T-helper 1 cell treated with Interleukin-12 subunit alpha and Interleukin-12 subunit beta and Interleukin-4 antibody, amounts not matched to agents 30 ng/mL and 1 ng/mL, for 36 hours (primary cell): ENCODE data around the gene MOB4. TPM values are rescaled to one million over a fixed set of nuclear protein-coding genes. Genes with fewer than 3 reads are reported as not detected.
"Not testable (repeated sequence)": the region's sequence is repeated elsewhere in the genome, so short reads cannot be mapped to it uniquely, and the experiment has no call there.

ENCODE experiments used
- intact Hi-C: fragments of 100-400 bp; cut with micrococcal nuclease; formaldehyde crosslinking; loops from one replicate; pipeline ENCODE4 v1.15.1; 2024
- total RNA-seq: library from RNA; stranded (reverse); gene quantifications from 2 replicates; pipeline ENCODE4 v1.2.3, GENCODE V29; 2022

Gene MOB4
- total RNA-seq: 24.0 and 25.8 TPM in 2 replicates

DNA sequence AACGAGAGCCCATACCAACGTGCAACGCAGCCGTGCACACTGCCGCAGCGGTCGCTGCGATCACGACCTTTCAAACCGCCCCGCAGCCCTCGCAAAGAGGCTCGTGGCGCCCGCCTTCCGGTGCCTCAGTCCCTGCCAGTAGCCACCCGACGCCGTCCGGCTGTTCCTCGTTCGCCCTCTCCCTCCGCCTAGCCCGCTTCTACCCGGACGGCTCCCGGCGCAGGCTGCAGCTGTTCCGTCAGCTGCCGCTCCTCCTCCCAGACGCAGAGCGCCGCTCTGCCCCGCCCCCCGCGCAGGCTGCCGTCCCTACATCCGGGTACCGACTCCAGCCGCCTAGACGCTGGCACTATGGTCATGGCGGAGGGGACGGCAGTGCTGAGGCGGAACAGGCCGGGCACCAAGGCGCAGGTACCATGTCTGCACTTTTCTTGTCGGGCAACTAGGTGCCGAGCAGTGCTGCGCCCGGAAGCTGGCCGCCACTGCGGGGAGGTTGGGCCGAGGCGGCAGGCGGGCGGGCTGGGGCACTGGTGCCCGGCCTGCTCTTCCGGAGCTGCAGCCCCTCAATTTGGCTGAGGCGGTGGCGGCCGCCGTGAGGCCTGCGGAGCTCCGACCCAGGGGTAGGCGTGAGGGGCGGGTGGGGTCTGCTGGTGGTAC lies at the start of gene MOB4:
Gene MOB4, plus strand, starts transcription at position 328 of the 654 bp plus-strand sequence. Its CDS starts 21 bp downstream, at position 349.
- intact Hi-C loops: loop anchor here (1.0 to 5.0 kb wide), 10 partner anchors 16 to 1859 kb away; partner anchors contain the start of genes CCDC150, COQ10B, HSPE1 and MARS2

GRCh38 chr2:197472166-197472565 lies 43.7 kb upstream of the MOB4 start:
- intact Hi-C loops: no loop called here

DNA sequence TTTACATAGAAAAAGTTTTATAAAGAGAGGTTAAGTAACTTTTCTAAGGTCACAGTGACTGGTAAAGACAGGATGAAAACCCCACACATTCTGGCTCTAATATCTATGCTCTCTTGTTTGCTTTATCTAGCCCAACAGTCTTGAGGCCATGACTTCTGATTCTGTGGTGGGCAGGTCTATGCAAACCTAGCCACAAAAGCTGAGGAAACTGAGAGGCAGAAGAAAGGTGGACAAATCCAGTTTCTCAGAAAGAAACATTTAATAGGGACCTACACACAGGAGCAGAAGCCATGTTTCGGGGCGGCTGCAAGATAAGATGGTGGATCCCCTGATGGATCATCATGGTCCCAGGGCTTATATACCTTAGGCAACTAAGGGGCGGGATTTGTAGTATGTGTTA lies 38.1 kb upstream of the MOB4 start:
- intact Hi-C loops: no loop called here

DNA sequence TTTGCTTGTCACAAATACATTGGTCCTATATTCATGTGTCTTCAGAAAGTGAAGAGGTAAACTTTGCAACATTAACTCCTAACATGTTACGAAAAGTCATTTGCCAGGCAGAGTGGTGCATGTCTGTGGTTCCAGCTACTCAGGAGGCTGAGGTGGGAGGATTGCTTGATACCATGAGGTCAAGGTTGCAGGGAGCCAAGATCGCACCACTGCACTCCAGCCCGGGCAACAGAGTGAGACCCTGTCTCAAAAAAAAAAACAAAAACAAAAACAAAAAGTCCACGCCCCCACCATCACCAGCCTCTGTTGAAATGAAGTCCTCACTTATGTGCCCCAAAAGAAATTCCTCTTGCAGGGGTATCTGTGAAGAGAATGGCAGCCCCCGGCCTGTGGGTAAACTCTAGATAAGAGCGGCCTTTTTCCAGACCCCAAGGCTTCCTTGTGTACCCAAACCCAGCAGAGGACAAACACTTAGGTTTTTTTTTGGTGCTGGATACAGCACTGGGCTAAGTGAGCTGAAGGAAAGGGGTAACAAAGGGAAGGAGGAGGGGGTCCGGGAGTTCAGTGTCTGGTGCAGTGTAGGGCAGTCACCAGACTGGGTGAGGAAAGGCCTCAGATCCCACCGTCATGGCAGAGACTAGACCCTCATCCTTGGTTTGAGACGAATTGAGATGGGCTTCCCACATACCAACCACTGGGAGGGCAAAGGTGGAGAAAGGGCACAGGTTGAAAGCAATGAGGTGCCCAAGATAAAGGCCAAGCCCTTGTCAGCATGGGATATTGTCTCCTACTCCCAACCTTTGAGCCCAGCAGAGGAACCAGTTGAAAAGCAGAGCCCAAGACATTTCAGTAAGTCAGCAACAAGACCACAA lies 35.5 kb upstream of the MOB4 start:
- intact Hi-C loops: no loop called here

GRCh38 chr2:197484248-197484647 lies 31.6 kb upstream of the MOB4 start:
- intact Hi-C loops: not testable (repeated sequence)

DNA sequence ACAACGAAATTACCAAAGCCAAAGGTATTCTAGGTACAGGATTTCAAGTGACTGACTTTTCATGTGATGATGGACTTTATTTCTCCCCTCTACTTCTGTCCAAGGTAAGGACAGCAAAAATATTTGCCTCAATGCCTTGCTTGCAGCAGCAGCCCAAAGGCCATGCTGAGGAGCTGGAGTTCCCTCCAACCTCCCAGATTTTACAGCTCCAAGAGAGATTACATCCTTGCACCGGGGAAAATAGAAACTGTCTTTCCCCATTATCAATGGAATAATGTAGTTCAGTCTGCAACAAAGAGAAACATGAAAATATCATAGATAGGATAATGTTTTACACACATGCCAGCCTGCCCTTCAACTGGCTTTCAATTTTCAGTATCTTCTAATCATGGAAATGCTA lies 29.7 kb upstream of the MOB4 start:
- intact Hi-C loops: loop anchor here (5.0 kb wide), 1 partner anchor 89 kb away; no protein-coding TSS in a partner anchor

DNA sequence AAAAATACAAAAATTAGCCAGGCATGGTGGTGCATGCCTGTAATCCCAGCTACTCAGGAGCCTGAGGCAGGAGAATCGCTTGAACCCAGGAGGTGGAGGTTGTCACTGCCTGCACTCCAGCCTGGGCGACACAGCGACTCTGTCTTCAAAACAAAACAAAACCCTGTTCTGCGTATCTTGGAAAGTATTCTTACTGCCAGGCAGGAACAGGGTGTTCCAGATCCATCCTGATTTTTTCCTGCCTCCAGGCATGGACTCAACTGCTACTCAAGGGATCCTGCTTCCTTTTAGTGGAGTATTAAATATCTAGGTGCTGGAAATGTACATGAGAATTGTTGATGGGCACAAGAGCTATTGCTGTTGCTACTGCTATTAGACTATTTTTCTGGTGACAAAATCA lies 28.5 kb upstream of the MOB4 start:
- intact Hi-C loops: loop anchor here (5.0 kb wide), 1 partner anchor 90 kb away; no protein-coding TSS in a partner anchor

GRCh38 chr2:197495433-197496134 lies 20.3 kb upstream of the MOB4 start:
- intact Hi-C loops: loop anchor here (5.0 to 10.0 kb wide), 2 partner anchors 368 to 1341 kb away; no protein-coding TSS in a partner anchor

GRCh38 chr2:197496695-197497094 lies 19.2 kb upstream of the MOB4 start:
- intact Hi-C loops: loop anchor here (5.0 to 10.0 kb wide), 2 partner anchors 369 to 1342 kb away; no protein-coding TSS in a partner anchor

GRCh38 chr2:197497326-197497725 lies 18.5 kb upstream of the MOB4 start:
- intact Hi-C loops: loop anchor here (5.0 to 10.0 kb wide), 2 partner anchors 370 to 1343 kb away; no protein-coding TSS in a partner anchor

DNA sequence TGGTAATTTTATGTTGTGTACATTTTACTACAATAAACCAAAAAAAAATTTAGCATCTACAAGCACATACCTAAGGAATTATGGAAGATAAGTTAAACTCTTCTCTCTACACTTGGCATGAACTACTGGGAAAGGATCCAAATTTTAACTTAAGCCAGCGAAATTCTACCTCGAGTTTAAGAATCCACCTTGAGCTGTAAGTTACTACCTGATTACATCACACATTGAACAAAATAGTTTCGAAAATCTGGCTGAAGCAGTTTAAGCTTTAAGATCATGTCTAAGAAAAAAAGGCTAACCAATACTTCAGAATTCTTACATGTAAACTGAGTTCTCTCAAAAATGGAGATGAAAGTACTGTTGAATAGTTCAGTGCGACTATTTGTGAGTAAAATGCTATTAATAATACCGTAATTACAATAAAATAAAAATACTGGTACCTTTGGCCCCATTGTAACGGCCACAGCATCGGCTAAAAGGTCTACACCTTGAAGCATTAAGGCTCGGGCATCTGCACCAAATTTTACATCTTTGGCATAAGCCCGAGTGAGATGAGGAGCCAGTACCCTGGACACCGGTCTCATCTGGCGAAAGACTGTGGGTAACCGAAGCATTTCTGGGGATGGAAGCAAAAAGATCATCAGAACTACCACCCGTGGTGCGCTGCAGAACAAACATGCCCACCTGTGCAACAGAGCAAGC lies 17.5 kb upstream of the MOB4 start:
- intact Hi-C loops: loop anchor here (5.0 to 10.0 kb wide), 2 partner anchors 371 to 1344 kb away; no protein-coding TSS in a partner anchor

- intact Hi-C loops: loop anchor here (1.0 to 10.0 kb wide), 3 partner anchors 372 to 1344 kb away; partner anchors contain the start of gene PGAP1
Measured at GRCh38 chr2:197498937-197499593, 16.8 kb upstream of the MOB4 start.

- intact Hi-C loops: loop anchor here (1.0 to 10.0 kb wide), 12 partner anchors 15 to 1345 kb away; partner anchors contain the start of genes ANKRD44, CCDC150, COQ10B and MARS2
Measured at GRCh38 chr2:197499594-197500502, 16.0 kb upstream of the MOB4 start, which contains the start of the genes HSPD1 and HSPE1. Gene HSPD1, minus strand, starts transcription at chr2:197499840. Its CDS starts 992 bp downstream, at chr2:197498848. Gene HSPE1, plus strand, starts transcription at chr2:197500379. Its CDS starts 58 bp downstream, at chr2:197500437.

GRCh38 chr2:197500503-197501131 lies 15.2 kb upstream of the MOB4 start:
- intact Hi-C loops: loop anchor here (1.0 to 5.0 kb wide), 10 partner anchors 15 to 1237 kb away; partner anchors contain the start of genes ANKRD44, CCDC150, COQ10B and MARS2

GRCh38 chr2:197502201-197502600 lies 13.7 kb upstream of the MOB4 start:
- intact Hi-C loops: loop anchor here (5.0 kb wide), 1 partner anchor 385 kb away; no protein-coding TSS in a partner anchor

DNA sequence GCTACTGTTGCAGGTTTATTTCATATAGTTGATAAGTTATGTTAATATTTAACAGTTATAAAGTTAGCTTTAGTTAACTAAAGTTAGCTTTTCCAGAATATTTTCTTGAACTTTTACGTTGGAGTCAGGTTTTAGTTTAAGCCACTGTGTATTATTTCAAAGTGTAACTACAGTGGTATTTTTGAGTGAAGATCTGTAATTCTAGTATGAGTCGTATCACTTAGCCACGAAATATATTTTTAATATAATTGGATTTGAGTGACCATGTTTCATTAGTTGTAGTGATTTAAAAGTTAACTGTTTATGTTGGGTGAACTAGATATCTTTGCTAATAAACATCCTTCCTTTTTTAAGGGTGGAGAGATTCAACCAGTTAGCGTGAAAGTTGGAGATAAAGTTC lies 13.2 kb upstream of the MOB4 start:
- intact Hi-C loops: loop anchor here (5.0 kb wide), 1 partner anchor 385 kb away; no protein-coding TSS in a partner anchor

DNA sequence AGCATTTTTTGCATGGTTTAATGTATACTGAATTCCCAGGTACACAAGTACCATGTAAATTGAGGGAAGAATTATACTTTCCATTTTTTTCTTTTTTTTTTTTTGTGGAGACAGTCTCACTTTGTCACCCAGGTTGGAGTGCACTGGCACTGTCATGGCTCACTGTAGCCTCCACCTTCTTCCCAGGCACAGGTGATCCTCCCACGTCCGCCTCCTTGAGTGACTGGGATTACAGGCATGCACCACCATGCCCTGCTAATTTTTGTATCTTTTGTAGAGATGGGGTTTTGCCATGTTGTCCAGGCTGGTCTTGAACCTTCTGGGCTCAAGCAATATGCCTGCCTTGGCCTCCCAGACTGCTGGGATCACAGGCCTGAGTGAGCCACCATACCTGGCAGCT lies 11.9 kb upstream of the MOB4 start:
- intact Hi-C loops: loop anchor here (5.0 kb wide), 1 partner anchor 383 kb away; no protein-coding TSS in a partner anchor

- intact Hi-C loops: loop anchor here (5.0 kb wide), 1 partner anchor 383 kb away; no protein-coding TSS in a partner anchor
Measured at GRCh38 chr2:197504512-197504911, 11.4 kb upstream of the MOB4 start.
